GM04504 (cell line): ENCODE results near the gene ABHD17A.

Source experiments
- DNase-seq: peaks from one replicate; pipeline ENCODE4 v3.0.0-alpha.2; 2012; ENCODE audit warnings: low read depth

ABHD17A gene

GRCh38 chr19:1885398-1886119, at the start of gene ABHD17A:
TSS of gene ABHD17A (minus strand) at chr19:1885496. CDS start at chr19:1881566, 3,930 bp downstream.
- peak; percentile 86 for DNase-seq

GRCh38 chr19:1933942-1934341, 48.6 kb upstream of the ABHD17A start:
- no peak for DNase-seq

- DNase-seq, result no peak
Observed at GRCh38 chr19:1933244-1933643, 47.9 kb upstream of the ABHD17A start.

GRCh38 chr19:1932395-1932794, 47.1 kb upstream of the ABHD17A start:
- DNase-seq, result no peak

- no peak for DNase-seq
Observed at GRCh38 chr19:1931445-1931844, 46.1 kb upstream of the ABHD17A start.

GRCh38 chr19:1929021-1929742, 43.9 kb upstream of the ABHD17A start:
- DNase-seq, result no peak

GRCh38 chr19:1925544-1925943, 40.2 kb upstream of the ABHD17A start:
- DNase-seq, result no peak

GRCh38 chr19:1924320-1924961, 39.1 kb upstream of the ABHD17A start:
- DNase-seq, result no peak

GRCh38 chr19:1923319-1923718, 38.0 kb upstream of the ABHD17A start:
- no peak for DNase-seq

GRCh38 chr19:1922803-1923202, 37.5 kb upstream of the ABHD17A start:
- DNase-seq, result no peak

- DNase-seq, result no peak
Observed at GRCh38 chr19:1921825-1922224, 36.5 kb upstream of the ABHD17A start.

- DNase-seq, result no peak
Observed at GRCh38 chr19:1921326-1921725, 36.0 kb upstream of the ABHD17A start.

- DNase-seq, result no peak
Observed at GRCh38 chr19:1920644-1921043, 35.3 kb upstream of the ABHD17A start.

- no peak for DNase-seq
Observed at GRCh38 chr19:1918975-1919374, 33.7 kb upstream of the ABHD17A start.

GRCh38 chr19:1917926-1918325, 32.6 kb upstream of the ABHD17A start:
- no peak for DNase-seq

- DNase-seq, result no peak
Observed at GRCh38 chr19:1917146-1917545, 31.9 kb upstream of the ABHD17A start.

GRCh38 chr19:1914826-1915341, 29.6 kb upstream of the ABHD17A start:
- DNase-seq, result no peak

GRCh38 chr19:1913781-1914577, 28.7 kb upstream of the ABHD17A start:
- no peak for DNase-seq

GRCh38 chr19:1912760-1913505, 27.6 kb upstream of the ABHD17A start:
- no peak for DNase-seq

- DNase-seq, result no peak
Observed at GRCh38 chr19:1911995-1912394, 26.7 kb upstream of the ABHD17A start.

GRCh38 chr19:1911098-1911497, 25.8 kb upstream of the ABHD17A start:
- no peak for DNase-seq
